WERI-Rb-1 (cell line): ENCODE results near the gene SHANK1.

Experiments
- DNase-seq: peaks from one replicate; pipeline ENCODE4 v3.0.0-alpha.2; 2020
- H3K27ac ChIP-seq: fragments of 250-450 bp; sonication (Bioruptor Pico); 2 replicates; pipeline ENCODE4 v1.5.1; 2020; ENCODE audit warnings: mild to moderate bottlenecking, moderate library complexity
- H3K27me3 ChIP-seq: fragments of 250-450 bp; sonication (Bioruptor Pico); 2 replicates; pipeline ENCODE4 v1.5.1; 2021; ENCODE audit warnings: mild to moderate bottlenecking, low read depth, moderate library complexity; ENCODE audit not compliant: insufficient read depth, severe bottlenecking
- H3K36me3 ChIP-seq: fragments of 250-450 bp; sonication (Bioruptor Pico); 2 replicates; pipeline ENCODE4 v1.5.1; 2020; ENCODE audit warnings: mild to moderate bottlenecking, moderate library complexity
- H3K4me3 ChIP-seq: 2 replicates; pipeline ENCODE4 v1.5.1; 2011; ENCODE audit warnings: low read depth, mild to moderate bottlenecking, control low read depth, low read length
- H3K9me3 ChIP-seq: fragments of 250-450 bp; sonication (Bioruptor Pico); 2 replicates; pipeline ENCODE4 v1.5.1; 2021; ENCODE audit warnings: mild to moderate bottlenecking, moderate library complexity; ENCODE audit not compliant: severe bottlenecking
- TF ChIP-seq, protein P1 (sequence below): IDR thresholded peaks from 2 replicates; pipeline ENCODE4 v1.5.1; 2011; ENCODE audit warnings: low read depth, mild to moderate bottlenecking, control low read depth, inconsistent platforms, low read length

The SHANK1 gene

DNA sequence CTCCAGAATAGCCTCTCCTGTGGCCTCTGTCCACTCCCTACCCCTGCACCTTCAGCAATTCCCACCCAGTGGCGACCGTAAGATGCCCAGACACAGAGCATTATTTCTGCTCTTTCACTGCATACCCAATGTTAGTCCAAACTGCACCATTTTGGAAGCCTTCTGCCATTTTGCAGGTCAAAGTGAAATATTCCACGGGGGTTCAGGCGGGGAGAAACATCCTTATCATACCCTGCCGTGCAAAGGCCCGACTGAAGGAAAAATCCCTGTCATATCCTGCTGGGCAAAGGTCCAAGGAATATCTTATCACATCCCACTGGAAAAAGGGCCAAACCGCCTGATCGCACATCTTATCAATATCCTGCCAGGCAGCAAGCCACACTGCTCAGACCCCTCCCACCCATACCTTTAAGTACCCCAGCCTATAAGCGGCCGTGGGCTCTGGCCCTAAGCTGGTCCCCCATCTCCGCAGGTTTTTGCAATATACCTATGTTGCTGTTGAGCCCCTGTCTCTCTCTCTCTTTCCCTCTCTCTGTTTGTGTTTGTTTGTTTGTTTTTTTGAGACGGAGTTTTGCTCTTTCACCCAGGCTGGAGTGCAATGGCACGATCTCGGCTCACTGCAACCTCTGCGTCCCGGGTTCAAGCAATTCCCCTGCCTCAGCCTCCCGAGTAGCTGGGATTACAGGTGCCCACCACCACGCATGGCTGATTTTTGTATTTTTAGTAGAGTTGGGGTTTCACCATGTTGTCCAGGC lies 21.8 kb upstream of the SHANK1 start:
- no peak overlapping the region for H3K4me3 ChIP-seq
- TF ChIP-seq, protein P1, sequence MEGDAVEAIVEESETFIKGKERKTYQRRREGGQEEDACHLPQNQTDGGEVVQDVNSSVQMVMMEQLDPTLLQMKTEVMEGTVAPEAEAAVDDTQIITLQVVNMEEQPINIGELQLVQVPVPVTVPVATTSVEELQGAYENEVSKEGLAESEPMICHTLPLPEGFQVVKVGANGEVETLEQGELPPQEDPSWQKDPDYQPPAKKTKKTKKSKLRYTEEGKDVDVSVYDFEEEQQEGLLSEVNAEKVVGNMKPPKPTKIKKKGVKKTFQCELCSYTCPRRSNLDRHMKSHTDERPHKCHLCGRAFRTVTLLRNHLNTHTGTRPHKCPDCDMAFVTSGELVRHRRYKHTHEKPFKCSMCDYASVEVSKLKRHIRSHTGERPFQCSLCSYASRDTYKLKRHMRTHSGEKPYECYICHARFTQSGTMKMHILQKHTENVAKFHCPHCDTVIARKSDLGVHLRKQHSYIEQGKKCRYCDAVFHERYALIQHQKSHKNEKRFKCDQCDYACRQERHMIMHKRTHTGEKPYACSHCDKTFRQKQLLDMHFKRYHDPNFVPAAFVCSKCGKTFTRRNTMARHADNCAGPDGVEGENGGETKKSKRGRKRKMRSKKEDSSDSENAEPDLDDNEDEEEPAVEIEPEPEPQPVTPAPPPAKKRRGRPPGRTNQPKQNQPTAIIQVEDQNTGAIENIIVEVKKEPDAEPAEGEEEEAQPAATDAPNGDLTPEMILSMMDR: no peak
- H3K27ac ChIP-seq: no peak overlapping the region
- no peaks in the 10 kb centered on the region for H3K9me3 ChIP-seq
- no peaks in the 10 kb centered on the region for H3K36me3 ChIP-seq
- peaks cover 3% of the 10 kb centered on the region for H3K27me3 ChIP-seq
- DNase-seq: no peak

DNA sequence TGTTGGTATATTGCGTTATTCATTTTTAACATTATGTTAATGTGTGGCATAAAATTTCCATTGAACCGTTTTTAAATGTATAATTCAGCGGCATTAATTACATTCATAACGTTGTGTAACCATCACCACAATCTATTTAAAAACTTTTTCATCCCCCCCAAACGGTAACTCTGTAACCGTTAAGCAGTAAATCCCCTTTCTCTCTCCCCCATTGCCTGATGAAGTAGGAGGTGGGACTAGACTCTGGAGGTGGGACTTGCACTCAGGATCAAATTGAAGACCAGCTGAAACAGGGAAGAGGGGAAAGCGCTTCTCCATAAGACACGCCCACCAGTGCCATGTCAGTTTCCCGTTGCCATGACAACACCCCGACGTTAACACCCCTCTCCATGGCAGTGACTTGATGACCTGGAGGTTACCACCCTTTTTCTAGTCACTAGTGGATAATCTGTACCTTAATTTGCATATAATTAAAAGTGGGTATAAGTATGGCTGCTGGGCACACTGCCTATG lies 20.4 kb upstream of the SHANK1 start:
- TF ChIP-seq, protein P1: no peak
- no peak overlapping the region for H3K4me3 ChIP-seq
- no peaks in the 10 kb centered on the region for H3K9me3 ChIP-seq
- H3K27me3 ChIP-seq: peaks cover 3% of the 10 kb centered on the region
- no peaks in the 10 kb centered on the region for H3K36me3 ChIP-seq
- H3K27ac ChIP-seq: no peak overlapping the region
- no peak for DNase-seq

DNA sequence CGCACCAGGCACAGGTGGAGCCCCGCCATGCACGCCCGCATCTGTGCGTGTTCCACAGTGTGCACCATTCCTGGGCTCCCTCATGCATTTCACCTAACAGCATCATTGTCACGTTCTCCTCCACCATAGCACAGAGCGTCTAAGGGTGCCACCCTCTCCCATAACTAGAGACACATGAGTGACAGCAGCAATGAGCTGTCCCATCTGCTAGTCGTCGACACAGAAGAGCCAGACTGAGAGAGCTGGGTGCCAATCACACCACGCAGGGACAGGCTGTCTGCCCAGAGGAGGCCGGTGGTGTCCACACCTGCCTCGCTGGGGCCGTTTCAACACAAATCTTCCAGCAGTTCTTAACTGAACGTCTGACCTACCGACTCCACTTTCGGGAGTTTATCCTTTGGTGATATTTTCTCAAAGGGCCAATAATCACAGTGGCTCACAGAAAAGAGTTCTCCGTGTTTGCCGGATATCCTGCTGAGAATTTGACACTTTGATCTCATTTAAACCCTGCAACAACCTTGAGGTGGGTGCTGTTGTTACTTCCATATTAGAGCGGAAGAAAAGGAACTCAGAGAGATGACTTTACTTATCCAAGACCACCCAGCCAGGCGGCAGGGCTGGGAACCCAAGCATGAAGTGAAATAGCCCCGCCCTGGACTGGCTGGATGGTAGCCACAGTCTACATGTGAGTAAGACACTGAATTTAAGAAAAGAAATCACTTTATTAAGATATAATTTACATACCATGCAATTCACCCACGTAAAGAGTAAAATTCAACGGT lies 19.7 kb upstream of the SHANK1 start:
- no peak overlapping the region for H3K4me3 ChIP-seq
- peaks cover 3% of the 10 kb centered on the region for H3K27me3 ChIP-seq
- no peaks in the 10 kb centered on the region for H3K36me3 ChIP-seq
- TF ChIP-seq, protein P1: no peak
- H3K27ac ChIP-seq: no peak overlapping the region
- no peak for DNase-seq
- no peaks in the 10 kb centered on the region for H3K9me3 ChIP-seq

DNA sequence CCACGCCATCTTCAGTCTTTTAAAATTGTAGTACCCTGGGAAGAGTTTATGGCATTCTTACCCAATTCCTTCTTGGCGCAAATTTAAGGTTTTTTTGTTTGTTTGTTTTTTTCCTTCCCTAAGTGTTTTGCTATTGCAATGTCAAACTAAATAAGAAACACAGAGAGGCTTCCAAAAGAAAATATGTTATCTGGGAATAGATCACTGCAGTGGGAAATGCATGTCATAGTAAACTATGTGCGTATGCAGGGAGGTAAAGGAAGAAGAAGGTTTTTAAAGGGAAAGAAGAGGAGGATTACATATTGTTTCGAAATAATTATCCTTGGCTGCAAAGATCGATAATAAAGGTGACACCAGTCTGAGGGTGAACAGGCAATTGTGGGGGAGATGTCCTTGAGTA lies 16.7 kb upstream of the SHANK1 start:
- Histone ChIP-seq H3K27ac (no peak overlapping the region), H3K27me3 (peaks cover 3% of the 10 kb centered on the region), H3K9me3 (no peaks in the 10 kb centered on the region), H3K36me3 (no peaks in the 10 kb centered on the region), H3K4me3 (no peak overlapping the region)
- DNase-seq: no peak
- TF ChIP-seq, protein P1: no peak

DNA sequence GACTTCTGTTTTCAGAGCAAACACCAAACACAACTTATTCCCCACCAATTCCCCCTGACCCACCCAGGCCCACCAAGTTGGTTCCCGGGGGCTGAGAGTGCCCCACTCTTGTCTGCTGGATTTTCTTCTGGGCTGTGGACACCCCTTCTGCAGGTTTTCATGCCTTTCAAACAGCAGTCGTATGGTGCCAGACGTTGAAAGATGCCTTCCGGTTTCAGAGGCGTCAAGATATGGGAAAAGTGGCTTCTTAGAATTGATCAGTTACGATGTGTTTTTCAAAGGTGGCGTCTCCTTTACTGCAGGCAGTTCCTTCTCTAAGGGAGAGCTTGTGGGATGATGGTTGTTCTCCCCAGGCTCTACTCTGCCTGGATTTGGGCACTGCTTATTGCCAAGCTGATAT lies 16.3 kb upstream of the SHANK1 start:
- Histone ChIP-seq H3K4me3 (no peak overlapping the region), H3K27me3 (peaks cover 3% of the 10 kb centered on the region), H3K9me3 (no peaks in the 10 kb centered on the region), H3K27ac (no peak overlapping the region), H3K36me3 (no peaks in the 10 kb centered on the region)
- TF ChIP-seq, protein P1: no peak
- no peak for DNase-seq
